HG03280 (cell line): ENCODE measurements around the gene SUMO3.

Experiments
- ATAC-seq: cut with Tn5 transposase; IDR thresholded peaks from one replicate; pipeline ENCODE4 v1.9.1; 2021; ENCODE audit warnings: mild to moderate bottlenecking, moderate library complexity; ENCODE audit not compliant: unreplicated experiment

SUMO3 gene

DNA sequence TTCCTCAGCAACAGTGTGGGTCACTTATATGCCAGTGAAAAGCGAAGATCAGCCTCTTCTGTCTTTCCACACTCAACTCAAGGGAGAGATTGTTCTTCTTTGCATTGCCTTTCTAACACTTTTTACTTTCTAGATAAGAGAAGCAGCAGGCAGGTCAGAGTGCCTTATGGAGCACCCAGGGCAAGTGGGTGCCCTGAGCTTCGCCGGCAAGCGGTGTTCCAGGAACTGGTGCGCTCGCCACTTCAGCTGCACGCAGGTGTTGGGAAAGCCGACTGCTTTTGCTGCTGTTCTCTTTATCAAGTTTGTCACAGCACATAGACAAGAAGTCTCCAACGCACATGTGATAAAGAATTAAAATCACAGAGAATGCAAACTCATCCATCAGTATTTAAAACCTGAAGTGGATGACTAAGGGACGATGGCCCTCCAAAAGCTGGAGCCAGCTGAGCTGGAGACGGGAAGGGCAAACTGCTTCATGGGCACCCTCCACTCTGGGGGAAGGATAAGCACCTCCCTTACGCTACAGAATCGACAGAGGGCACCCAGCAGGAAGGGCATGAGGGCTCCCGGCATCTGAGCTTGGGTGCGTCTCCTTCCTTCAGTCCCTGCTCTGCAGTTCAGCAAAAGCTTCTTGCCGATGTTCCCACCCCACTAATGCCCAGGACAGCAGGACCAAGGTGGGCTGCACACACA, 36.9 kb downstream of the SUMO3 start:
- no peak for ATAC-seq

DNA sequence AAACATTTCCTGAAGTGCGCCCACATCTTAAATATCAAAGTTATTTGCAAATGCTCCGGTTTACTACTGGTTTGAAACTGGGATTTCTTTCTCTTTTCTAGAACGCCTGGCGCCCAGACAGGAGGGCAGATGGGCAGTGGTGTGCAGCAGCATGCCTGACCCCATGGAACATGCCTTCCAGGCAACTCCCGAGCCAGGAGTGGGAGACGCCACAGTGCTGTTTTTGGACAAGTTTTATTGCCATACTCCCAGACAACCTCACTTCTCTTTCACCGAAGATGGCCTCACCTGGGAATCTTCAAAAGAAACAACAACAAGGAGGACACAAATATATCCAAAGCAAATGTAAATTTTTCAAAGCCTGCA, 37.7 kb downstream of the SUMO3 start:
- no peak for ATAC-seq

DNA sequence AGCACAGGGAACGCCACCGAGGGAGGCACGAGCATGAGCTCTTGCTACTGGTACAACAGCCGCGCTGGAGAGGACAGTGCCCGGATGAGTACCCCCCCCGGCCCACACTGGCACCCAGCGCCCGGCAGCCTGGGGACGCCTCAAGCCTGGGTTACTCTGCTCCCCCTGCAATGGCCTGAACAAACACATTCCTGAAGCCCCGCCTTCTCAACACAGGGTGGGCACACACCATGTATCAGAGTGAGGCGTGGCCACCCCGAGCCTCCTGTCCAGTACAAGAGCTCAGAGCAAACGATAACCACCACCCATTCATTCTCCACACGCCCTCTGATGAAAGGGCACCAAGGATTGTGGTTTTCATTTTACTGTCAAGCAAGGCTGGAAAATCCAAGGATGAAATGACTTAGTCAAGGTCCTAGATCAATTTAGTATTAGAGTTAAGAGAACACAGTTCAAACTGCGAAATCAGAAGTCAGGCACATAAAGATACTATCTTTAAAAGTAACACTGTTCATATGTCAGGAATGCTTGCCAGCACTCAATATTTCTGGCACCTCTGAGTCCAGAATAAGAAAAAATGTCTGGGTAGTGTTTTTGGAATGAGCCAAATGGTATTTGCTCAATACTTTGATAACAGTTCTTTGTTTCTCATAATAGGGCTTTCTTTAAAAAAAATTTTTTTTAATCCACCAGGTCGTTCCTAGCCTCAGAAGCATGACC, 38.3 kb downstream of the SUMO3 start:
- ATAC-seq: no peak

DNA sequence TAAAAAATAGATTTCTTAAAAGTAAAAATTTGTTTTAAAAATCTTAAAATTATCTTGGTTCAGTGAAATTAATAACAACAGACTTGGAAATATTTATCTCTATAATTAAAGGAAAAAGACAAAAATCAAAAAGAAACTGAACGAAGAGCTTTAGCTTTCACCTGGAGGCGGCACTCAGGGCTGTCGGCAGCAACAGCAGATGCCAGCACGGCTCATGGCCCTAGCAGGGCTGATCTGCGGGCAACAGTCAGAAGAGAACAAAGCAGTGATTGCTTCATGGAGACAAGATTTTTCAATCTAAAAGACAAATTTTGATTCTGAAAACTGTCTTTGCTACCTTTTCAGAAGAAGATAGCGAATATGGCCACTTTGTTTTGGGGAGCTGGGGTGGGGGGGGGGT, 38.9 kb downstream of the SUMO3 start:
- no peak for ATAC-seq

DNA sequence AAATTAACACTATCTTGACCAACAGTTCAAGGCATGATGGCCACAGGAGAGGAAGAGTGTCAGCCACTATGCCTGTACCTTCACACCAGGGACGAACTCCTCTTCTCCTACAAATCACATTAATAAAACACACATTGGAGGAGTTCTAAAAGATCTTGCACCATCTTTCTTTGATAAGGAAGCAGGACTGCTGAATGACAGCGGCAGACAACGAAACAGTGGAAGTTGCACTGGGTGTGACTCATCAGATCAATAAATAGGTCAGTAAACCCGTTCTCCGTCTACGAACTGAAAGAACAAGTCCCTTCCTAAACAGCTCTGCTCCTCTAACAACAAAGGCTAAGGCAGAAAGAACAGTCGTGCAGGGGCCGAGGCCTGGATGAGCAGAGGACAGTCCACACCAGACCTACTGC, 39.4 kb downstream of the SUMO3 start:
- ATAC-seq: no peak

DNA sequence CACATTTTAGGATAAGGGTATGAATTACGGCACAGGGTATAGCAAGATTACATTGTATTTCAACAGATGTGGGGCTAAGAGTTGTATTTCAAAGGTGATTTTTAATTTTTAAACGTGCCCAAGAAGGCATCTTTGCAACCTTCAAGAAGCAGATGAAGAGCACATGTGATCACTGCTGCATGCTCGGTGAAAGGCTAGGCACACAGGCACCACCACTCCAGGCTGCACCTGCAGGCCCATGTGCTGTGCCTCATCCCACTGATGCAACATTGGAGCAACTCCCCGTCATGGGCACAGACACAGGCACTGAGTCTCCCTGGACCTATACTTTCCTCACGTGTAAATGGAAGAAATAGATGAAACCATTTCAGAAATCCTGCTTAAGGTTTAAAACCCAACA, 39.8 kb downstream of the SUMO3 start:
- ATAC-seq: no peak

DNA sequence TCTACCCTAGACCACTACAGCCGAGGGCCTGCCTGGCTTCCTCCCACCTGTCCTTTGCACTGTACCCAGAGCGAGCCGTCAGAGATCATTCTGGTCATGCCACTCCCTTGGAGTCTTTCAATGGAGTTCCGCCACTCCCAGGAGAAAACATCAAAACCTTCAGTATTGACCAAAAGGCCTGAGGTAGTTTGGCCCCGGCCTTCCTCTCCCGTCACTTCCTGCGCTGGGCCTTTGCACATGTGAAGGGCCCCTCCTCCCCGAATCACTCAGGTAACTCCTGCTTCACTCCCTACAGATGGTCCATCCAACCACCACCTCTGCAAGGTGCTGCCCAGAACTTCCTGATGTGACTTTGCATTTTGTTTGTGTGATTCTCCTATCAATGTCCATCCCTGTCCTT, 42.9 kb downstream of the SUMO3 start:
- ATAC-seq: no peak

DNA sequence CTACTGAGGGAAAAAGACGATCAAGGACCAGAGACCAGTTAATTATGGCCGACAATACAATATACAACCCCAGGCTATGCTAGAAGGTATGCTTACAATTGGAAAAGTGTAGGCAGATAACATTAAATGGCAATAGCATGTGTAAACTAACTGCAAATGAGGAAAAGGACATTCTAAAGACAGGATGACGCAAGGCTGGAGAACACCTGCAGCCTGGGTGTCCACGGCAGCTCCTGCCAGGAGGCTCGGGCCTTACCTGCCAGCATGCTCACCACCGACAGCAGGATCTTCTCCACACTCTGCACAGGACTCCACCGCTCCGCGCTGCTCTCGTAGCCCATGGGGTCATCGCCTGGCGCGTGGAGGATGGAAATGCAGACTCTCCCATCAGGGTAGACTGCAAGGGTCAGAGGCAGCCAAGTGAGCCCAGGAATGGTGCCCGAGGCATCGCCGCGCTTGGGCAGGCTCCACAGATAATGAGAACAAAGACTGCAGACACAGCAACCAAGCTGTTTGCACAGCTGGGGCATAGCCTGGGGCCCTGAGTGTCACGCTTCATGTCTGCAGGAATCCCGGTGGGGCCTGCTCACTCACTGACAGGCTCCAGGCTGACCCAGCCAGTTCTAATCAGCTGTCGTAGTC, 44.5 kb downstream of the SUMO3 start:
- no peak for ATAC-seq

DNA sequence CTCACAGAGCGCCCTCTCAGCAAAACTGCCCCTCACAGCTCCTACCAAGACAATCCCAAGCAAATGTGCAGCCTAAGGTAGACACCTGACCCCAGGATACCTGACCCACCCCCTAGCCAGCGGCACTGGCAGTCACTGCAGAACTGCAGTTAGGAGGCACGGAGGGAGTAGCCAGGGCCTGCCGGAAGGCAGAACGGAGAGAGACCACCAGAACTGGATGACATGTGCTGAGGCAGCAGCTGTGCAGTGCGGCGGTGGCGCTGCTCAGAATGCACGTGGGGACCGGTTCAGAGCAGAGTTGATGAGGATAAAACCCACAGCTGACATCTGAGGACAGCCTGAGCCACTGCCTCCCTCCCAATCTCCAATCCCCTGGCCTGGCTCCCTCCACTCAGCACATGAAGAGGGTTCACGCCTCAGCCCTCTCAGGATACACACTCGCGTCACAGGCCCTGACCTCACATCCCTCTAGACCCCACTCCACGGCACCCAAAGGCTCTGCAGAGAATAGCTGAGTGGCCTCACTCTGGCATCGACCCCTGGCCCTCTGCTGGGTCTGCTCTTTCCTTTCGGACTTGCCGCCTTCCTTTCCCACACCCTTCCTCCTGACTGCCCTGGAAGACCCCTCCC, 45.9 kb downstream of the SUMO3 start:
- ATAC-seq: no peak

DNA sequence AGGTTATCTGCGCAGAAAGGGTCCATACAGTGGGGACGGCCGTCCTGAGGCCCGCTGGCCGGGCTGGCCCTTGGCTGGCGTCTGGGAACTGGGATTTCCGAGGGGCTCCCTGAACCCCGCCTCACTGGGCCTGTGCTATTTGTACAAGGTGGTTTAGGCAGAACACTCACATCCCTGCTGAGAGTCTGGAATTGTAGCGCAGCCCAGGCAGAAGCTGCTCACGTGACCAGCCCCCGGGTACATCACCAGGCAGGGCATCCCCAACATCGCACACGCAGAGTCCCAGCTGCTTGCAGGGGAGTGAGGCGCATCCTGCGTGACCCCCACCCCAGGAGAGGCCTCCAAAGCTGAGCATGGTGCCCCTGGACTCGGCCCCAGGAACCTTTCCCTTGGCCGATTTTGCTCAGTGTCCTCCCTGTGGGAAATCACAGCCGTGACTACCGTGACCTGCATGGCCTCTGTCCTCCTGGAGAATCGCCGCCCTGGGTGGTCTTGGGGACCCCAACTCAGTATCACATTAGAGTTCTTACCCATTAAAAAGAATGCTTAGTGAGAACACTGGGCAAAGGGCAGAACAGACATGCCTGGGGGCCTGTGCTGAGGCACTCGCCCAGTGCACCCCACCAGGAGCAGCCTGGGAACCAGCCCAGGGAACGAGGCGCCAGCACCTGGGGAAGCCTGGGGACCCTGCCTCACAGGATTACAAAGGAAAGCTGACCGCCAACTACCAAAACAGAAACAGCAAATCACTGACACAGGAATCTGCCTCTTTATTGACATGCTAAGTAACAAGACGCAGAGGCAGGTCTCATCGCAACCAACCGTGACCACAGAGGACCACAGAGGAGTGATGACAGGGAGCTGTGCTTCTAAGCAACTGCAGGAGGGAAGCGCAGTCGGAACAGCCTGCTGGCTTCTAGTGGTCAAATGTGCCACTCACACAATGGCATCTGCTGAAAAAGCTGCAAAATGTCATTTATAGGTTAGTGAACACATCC, 49.7 kb downstream of the SUMO3 start:
- no peak for ATAC-seq

DNA sequence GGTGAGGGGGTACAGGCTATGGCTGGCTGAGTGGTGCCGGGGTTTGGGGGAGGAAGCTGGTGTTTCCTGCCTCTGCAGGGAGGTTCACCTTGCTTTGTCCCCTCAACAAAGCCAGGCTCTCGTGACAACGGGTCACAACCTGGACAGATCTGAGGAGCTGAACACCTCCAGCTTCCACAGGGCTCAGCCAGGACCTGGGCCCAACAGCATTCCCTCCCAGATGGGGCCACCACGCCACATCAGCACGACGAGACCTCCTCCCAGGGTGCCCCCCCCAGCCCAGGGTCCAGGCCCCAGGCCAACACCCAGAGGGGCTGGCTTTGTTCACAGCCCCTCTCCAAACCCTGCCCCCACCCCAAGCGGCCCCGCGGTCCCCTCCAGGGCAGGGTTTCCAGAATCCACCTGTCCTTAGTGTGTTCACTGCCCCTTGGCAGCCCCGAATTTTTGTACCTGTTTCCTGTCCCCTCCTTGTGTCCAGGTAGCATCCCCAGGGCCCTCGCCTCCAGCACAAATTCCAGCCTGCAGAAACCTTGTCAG, 51.0 kb downstream of the SUMO3 start:
- ATAC-seq: no peak

DNA sequence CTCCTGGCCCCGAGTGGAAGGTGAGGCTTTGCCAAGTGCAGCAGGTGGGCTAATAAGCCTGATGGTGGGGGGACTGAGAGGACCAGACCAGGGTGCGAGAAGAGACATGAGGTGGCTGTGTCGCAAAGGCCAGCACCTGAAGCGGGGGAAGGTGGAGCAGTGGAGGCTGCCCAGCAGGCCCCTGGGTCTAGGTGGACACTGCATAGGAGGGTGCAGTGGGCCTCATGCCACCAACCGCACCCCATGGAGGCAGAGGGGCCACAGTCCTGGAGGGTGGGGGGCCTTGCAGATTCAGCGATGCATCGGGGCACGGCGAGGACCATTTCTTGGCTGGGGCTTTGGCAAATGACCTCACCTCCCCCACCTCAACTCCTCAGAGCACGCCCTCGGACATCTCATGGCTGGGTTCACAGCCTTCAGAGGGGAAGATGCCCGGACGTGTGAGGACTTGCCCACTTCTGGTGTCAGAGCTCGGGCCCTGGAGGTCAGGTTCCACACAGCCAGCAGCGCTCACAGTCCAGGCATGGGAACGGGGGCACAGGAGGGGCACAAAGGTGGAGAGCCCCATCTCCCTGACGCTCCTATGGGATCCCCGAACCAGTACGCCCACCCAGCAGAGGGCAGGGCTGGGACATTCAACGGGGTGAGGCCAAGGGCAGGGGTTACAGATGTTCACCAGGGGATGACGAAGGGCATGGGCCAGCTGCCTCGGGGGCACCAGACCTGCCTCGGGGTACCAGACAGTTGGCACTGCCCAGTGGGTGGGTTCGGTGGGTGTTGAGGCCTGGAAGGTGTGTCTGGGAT, 51.6 kb downstream of the SUMO3 start:
- no peak for ATAC-seq

DNA sequence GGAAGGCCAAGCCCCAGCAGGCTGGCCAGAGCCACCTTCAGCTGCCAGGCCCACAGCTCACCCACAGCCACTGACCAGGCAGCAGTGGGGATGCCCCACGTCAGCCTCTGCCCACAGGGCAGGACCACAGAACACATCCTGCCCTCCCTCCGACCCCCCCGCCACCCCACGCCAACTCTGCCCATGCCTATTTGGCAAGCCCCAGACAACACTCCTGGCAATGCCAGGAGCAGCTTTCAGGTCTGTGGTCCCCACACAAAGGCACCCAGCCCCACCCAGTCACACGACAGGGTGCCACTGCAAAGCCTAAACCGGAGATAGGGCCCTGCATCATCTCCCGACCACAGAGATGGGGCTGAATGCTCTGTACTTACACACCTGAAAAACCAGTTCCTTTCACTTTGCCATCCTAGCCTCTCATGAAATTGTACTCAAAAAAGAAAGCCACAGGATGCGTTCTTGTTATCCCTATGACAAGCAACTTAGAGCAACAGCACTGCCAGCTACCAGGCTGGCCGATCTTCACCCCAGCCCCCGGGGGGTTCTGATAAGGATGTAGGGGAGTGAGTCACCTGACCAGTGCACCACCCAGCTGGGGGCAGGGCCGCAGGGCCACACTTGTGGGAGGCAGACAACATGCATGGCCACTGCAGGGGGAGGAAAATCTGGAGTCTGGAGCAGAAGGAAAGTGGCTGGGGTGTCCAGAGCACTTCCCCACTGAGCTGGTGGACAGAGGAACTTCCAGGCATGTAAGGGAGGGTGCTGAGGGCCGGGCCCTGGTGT, 52.4 kb downstream of the SUMO3 start:
- no peak for ATAC-seq

DNA sequence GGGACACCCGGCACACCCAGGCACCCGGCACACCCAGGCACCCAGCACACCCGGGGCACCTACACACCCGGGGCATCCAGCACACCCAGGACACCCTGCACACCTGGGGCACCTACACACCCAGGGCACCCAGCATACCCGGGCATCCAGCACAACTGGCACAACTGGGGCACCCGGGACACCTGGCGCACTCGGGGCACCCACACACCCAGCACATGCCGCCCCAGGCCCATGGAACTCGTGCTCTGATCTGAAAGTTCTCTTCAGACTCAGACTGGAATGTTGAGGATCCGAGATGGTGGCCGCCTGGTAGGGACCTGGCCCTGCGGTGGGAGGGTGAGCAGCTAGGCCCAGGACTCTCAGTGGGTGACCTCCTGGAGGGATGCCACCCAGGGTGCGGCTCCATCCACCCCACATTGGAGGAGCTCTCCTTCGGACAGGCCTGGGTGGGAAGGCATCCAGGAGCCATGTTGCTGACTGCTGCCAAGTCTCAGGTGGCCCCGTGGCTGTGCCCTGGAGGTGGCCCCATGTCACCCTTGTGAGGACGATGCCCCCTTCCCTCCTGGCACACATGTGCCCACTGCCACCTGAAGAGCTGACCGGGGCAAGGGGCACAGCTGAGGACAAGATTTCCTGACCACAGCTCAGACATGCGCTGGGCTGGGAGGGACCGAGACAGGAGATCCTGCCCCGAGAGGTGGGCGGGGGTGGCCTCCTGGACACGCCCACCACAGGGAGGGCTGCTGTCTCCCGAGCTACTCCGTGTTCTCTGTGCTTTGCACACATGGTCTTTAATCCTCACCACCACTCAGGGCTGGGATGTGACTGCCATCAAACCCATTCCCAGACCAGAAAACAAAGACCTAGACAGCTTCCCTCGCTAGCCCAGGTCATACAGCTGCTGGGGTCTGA, 53.3 kb downstream of the SUMO3 start:
- ATAC-seq: no peak

DNA sequence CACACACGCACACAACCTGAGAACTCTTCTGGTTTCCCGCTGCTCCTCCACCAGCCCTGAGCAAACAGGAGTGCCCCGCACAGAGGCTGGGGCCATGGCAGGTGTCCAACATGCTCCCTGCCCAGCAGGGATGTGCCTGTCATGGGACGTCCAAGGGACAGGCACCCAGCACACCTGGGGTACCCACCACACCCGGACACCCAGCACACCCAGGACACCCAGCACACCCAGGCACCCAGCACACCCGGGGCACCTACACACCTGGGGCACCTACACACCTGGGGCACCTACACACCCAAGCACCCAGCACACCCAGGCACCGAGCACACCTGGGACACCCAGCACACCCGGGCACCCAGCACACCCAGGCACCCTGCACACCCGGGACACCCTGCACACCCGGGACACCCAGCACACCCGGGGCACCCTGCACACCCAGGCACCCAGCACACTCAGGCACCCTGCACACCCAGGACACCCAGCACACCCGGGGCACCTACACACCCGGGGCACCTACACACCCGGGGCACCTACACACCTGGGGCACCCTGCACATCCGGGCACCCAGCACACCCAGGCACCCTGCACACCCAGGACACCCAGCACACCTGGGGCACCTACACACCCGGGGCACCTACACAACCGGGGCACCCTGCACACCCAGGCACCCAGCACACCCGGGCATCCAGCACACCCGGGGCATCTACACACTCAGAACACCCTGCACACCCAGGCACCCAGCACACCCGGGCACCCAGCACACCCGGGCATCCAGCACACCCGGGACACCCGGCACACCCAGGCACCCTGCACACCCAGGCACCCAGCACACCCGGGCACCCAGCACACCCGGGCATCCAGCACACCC, 54.2 kb downstream of the SUMO3 start:
- ATAC-seq: no peak

DNA sequence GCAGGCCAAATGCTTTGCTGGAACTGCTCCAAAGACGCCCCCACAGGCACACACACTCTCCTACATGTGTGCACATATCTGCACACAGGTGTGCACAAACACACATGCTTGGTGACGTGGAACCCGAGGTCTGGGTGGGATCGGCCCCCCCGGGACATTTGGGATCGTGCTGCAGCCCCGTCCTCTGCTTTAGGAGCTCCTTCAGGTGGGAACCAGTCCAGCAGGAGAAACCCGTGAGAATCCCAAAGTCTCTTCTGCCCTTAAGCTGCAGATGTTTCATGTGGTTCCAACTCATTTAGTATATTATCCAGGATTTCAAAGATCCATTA, 54.8 kb downstream of the SUMO3 start:
- no peak for ATAC-seq
